ENCODE data around the gene ARL5B. TPM values are rescaled to one million over a fixed set of nuclear protein-coding genes. Genes with fewer than 3 reads are reported as not detected.

The ARL5B gene
- total and polyA plus RNA-seq, 2 of the 8 experiments (the other 6 are each of a cell fraction or from before 2014, with no cell fraction given), result 8.4 to 52.1 TPM

- TF ChIP-seq CTCF (IDR thresholded peaks at IDR 0.05; ENCODE audit: control extremely low read depth in 1 of 3, insufficient read depth in 1 of 3, low read depth in 1 of 3, low read length in 3 of 3) (no peak), CHD7 (IDR thresholded peaks at IDR 0.05; ENCODE audit: insufficient replicate concordance, low read length) (no peak), MAX (IDR thresholded peaks at IDR 0.05) (no peak), CBX8 (IDR thresholded peaks at IDR 0.05; ENCODE audit: borderline replicate concordance, low read depth, low read length) (no peak), MAFK (IDR thresholded peaks at IDR 0.05; ENCODE audit: low read depth, low read length) (no peak), POLR2A (IDR thresholded peaks at IDR 0.05; ENCODE audit: control extremely low read depth in 1 of 2, low read depth in 2 of 2, low read length in 2 of 2) (no peak)
Observed at GRCh38 chr10:18659819-18660535, 746 bp downstream of the ARL5B start (continued).

All from H1 (cell line).